PFSK-1 (cell line): Measurements from ENCODE around the gene STRIP2.

Experiments used
- FOXP2 ChIP-seq: optimal IDR thresholded peaks from 2 replicates; pipeline ENCODE3; 2011; ENCODE audit warnings: borderline replicate concordance, control low read depth, inconsistent platforms; ENCODE audit not compliant: insufficient read depth; ENCODE audit errors: extremely low read length, extremely low read depth
- POLR2AphosphoS5 ChIP-seq: IDR thresholded peaks from 2 replicates; pipeline ENCODE4 v1.6.1; 2012; ENCODE audit warnings: low read depth, mild to moderate bottlenecking, control low read depth, low read length, moderate library complexity
- REST ChIP-seq, 2 experiments: IDR thresholded peaks; 2 replicates each; pipeline versions ENCODE4 v1.6.1 to v1.8.0; 2011 to 2012; ENCODE audit warnings: low read depth in 2 of 2, low read length in 2 of 2, control low read depth in 1 of 2, inconsistent platforms in 1 of 2, mild to moderate bottlenecking in 1 of 2, moderate library complexity in 1 of 2; ENCODE audit not compliant: insufficient read depth in 1 of 2
- SIN3A ChIP-seq: IDR thresholded peaks from 2 replicates; pipeline ENCODE4 v1.6.1; 2012; ENCODE audit warnings: mild to moderate bottlenecking, low read length, moderate library complexity, borderline replicate concordance; ENCODE audit not compliant: insufficient read depth
- TAF1 ChIP-seq: IDR thresholded peaks from 2 replicates; pipeline ENCODE4 v1.6.1; 2012; ENCODE audit warnings: low read length, control low read depth, borderline replicate concordance; ENCODE audit not compliant: insufficient read depth

STRIP2 gene

DNA sequence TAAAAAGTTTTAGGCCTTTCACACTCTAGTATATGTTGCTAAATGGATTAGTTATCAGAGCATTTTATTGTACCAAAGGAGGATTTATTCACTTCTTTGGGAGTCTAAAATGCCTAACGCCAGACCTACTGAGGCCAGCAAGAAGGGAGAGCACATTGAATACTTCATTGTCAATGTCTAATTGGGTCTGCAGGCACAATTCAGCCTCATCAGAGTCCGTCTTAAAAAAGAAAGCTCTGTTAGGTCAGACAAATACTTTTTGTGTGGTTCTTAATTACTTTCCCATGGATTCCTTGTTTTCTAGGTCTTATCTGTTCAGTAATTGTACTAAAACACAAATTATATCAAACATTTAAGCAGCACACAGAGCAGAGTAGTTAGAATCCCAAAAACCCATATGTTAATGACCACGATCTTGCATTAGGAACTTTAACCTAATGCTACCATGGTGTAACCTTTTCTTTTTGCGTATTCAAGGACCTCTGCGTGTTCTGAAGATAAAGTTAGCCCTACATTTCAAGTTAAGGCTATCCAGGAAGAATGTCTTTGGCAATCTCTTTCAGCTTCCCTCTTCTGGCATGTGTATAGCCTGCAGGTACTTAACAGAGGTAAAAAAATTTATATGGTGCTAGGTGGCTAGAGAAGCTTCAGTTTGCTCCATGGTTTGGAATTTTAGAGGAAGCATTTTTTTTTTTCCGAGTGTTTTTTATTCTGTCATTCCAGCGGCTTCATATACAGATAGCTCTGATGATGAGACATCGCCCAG is 45.7 kb upstream of the STRIP2 start:
- TF ChIP-seq REST (IDR thresholded peaks at IDR 0.05; ENCODE audit: insufficient read depth in 1 of 2, low read depth in 2 of 2, low read length in 2 of 2) (no peak), SIN3A (no peak), FOXP2 (no peak), TAF1 (no peak), POLR2AphosphoS5 (no peak)

- TF ChIP-seq REST (IDR thresholded peaks at IDR 0.05; ENCODE audit: insufficient read depth in 1 of 2, low read depth in 2 of 2, low read length in 2 of 2): no peak
These were observed 44.4 kb upstream of the STRIP2 start for GRCh38 chr7:129389829-129390228.

DNA sequence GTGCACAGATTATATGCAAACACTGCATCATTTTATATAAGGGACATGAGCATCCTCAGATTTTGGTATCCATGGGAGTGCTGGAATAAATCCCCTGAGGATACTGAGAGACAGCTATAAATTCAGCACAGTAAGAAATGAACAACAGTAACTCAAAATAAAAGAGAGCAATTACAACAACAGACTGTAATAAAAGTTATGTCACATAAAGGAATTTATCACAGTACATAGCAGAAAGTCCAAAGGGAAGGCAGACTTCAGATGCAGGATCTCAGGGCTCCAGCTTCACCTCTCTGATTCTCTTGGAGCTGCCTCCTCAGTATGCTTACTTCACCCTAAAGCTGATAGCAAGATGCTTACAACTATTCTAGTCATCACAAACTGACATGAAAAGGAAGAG is 43.9 kb upstream of the STRIP2 start:
- no peak for TF ChIP-seq REST (IDR thresholded peaks at IDR 0.05; ENCODE audit: insufficient read depth in 1 of 2, low read depth in 2 of 2, low read length in 2 of 2)
- TF ChIP-seq FOXP2: no peak
- TF ChIP-seq SIN3A: no peak
- no peak for TF ChIP-seq POLR2AphosphoS5
- TF ChIP-seq TAF1: no peak

- TF ChIP-seq FOXP2 (no peak), SIN3A (no peak), POLR2AphosphoS5 (no peak), REST (IDR thresholded peaks at IDR 0.05; ENCODE audit: insufficient read depth in 1 of 2, low read depth in 2 of 2, low read length in 2 of 2) (no peak), TAF1 (no peak)
These were observed 42.6 kb upstream of the STRIP2 start for GRCh38 chr7:129391546-129392171.

DNA sequence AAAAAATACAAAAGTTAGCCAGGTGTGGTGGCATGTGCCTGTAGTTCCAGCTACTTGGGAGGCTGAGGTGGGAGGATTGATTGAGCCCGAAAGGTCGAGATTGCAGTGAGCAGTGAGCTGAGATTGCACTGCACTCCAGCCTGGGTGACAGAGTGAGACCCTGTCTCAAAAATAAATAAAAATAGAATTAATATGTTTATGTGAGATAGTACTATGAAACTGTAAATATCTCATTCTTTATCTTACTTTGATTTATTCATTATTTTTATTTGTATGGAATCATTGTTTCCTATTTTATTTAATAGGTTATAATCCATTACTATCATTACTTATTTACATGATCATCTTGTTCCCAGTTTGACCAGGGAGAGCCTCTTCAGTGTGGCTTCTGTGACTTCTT is 41.0 kb upstream of the STRIP2 start:
- TF ChIP-seq FOXP2 (no peak), SIN3A (no peak), POLR2AphosphoS5 (no peak), TAF1 (no peak), REST (IDR thresholded peaks at IDR 0.05; ENCODE audit: insufficient read depth in 1 of 2, low read depth in 2 of 2, low read length in 2 of 2) (no peak)
